OCI-LY1 (cell line): ENCODE results near the gene GTF3C2.

Source experiments
- EZH2 ChIP-seq: fragments of 200-600 bp; sonication (generic), shearing (Covaris generic); IDR thresholded peaks from 2 replicates; pipeline ENCODE4 v1.8.0; 2017; ENCODE audit warnings: borderline replicate concordance, mixed run types, mild to moderate bottlenecking, antibody characterized with exemption, low read length, moderate library complexity, mixed read lengths
- TF ChIP-seq, protein P1 (sequence below): fragments of 200-600 bp; sonication (generic), shearing (Covaris generic); IDR thresholded peaks from 2 replicates; pipeline ENCODE4 v1.5.1; 2017; ENCODE audit warnings: mild to moderate bottlenecking, antibody characterized with exemption, low read length, moderate library complexity, mixed read lengths

DNA sequence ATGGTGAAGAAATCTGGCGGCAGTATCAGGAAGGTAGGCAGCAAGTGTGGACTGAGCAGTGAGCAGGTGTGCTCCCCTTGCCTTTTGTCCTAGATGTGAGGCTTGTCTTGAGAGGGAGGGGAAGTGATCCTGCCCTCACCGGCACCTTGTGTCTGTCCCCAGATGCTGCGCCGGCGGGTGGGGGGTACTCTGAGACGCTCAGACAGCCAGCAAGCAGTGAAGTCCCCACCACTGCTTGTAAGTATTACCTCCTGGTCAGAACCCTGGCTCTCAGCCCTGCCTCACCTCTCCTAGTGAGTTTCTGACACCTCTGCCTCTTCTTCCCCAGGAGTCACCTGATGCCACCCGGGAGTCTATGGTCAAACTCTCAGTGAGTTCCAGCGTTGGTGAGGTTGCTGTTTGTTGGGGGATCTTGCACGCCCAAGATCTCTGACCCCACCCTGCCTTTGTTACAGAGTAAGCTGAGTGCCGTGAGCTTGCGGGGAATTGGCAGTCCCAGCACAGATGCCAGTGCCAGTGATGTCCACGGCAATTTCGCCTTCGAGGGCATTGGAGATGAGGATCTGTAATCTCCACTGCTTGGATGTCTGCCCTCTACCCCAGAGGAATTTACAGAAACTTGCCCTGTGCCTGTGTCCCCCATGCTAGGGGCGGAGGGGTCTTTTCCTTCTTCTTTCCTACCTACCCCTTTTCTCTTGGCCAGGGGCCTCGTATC is 19.7 kb upstream of the GTF3C2 start:
- TF ChIP-seq, protein P1, sequence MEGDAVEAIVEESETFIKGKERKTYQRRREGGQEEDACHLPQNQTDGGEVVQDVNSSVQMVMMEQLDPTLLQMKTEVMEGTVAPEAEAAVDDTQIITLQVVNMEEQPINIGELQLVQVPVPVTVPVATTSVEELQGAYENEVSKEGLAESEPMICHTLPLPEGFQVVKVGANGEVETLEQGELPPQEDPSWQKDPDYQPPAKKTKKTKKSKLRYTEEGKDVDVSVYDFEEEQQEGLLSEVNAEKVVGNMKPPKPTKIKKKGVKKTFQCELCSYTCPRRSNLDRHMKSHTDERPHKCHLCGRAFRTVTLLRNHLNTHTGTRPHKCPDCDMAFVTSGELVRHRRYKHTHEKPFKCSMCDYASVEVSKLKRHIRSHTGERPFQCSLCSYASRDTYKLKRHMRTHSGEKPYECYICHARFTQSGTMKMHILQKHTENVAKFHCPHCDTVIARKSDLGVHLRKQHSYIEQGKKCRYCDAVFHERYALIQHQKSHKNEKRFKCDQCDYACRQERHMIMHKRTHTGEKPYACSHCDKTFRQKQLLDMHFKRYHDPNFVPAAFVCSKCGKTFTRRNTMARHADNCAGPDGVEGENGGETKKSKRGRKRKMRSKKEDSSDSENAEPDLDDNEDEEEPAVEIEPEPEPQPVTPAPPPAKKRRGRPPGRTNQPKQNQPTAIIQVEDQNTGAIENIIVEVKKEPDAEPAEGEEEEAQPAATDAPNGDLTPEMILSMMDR, result no peak
- TF ChIP-seq EZH2, result no peak
